Measurements from ENCODE around the gene TAS1R2. TPM values are rescaled to one million over a fixed set of nuclear protein-coding genes. Genes with fewer than 3 reads are reported as not detected.

Gene TAS1R2
- total and polyA plus RNA-seq, 2 of the 8 experiments (the other 6 are each of a cell fraction or from before 2014, with no cell fraction given) = not detected

GRCh38 chr1:18900303-18900841 is 40.9 kb upstream of the TAS1R2 start:
- no peak overlapping the region for H2BK15ac ChIP-seq (ENCODE audit: low read length)
- no peak overlapping the region for H2BK12ac ChIP-seq (ENCODE audit: low read depth, low read length)
- H3K56ac ChIP-seq (replicated peaks; ENCODE audit: insufficient read length, low read depth, low read length) = no peak overlapping the region
- H3K4me2 ChIP-seq (ENCODE audit: insufficient read depth in 1 of 2, low read depth in 2 of 2, low read length in 2 of 2) = no peak overlapping the region
- H4K8ac ChIP-seq (ENCODE audit: extremely low read depth, insufficient read depth, low read length) = no peak overlapping the region
- TF ChIP-seq CBX8 (IDR thresholded peaks at IDR 0.05; ENCODE audit: borderline replicate concordance, low read depth, low read length) = no peak
- TF ChIP-seq JUND (IDR thresholded peaks at IDR 0.05; ENCODE audit: low read length) = no peak
- TF ChIP-seq CEBPB (IDR thresholded peaks at IDR 0.05; ENCODE audit: low read depth, low read length) = no peak
- POLR2A ChIA-PET (ENCODE audit: partially characterized antibody) = interaction anchor here (1.4 kb wide), 1 partner anchor 9 kb away, joined by 3 read pairs; no protein-coding TSS in a partner anchor
- H3K9me3 ChIP-seq (ENCODE audit: insufficient read depth in 2 of 2, low read depth in 1 of 2, low read length in 1 of 2) = no peaks in the 10 kb centered on the region
- H4K5ac ChIP-seq (ENCODE audit: insufficient read length, low read depth, low read length) = no peak overlapping the region
- H3K23ac ChIP-seq (ENCODE audit: insufficient read length) = no peak overlapping the region
- H3K23me2 ChIP-seq (ENCODE audit: low read depth, low read length) = peaks cover 6% of the 10 kb centered on the region; the same call in 1 of the 2 replicates
- 81% methylated on average over 10 of the region's 10 CpGs; no CpG with 5 or more reads in 1 of the 2 experiments for WGBS, 2 experiments (ENCODE audit: extremely low coverage in 1 of 2, insufficient coverage in 1 of 2, insufficient read length in 1 of 2, insufficient replicate concordance in 2 of 2, low coverage in 1 of 2, low lambda C conversion rate in 2 of 2, missing lambda C conversion rate in 1 of 2)
- H3K4me3 ChIP-seq (ENCODE audit: extremely low read depth in 1 of 4, insufficient read depth in 2 of 4, low read depth in 3 of 4, low read length in 4 of 4) = no peak overlapping the region
- H4K91ac ChIP-seq (replicated peaks; ENCODE audit: insufficient read length, low read length) = no peak overlapping the region
- no peaks in the 10 kb centered on the region for H3K36me3 ChIP-seq (ENCODE audit: control insufficient read depth in 2 of 4, insufficient read depth in 4 of 4, low read length in 3 of 4)
- no peak overlapping the region for H2AFZ ChIP-seq (ENCODE audit: low read length)
- no peak overlapping the region for H3K27ac ChIP-seq (ENCODE audit: low read depth, low read length)
- H3K27me3 ChIP-seq (replicated peaks in 1 of 4; ENCODE audit: control insufficient read depth in 3 of 4, extremely low read depth in 1 of 4, insufficient read depth in 3 of 4, low read length in 3 of 4) = peaks cover 0 to 3% (median 0%) of the 10 kb centered on the region in 4 experiments; a peak in 4 of 7 replicates
- no peak overlapping the region for H2BK5ac ChIP-seq (ENCODE audit: low read depth, low read length)
- FAIRE-seq (no peak), DNase-seq (ENCODE audit: low read depth in 1 of 2, low spot score in 2 of 2) (no peak)
- H3K18ac ChIP-seq (ENCODE audit: extremely low read depth, low read length) = no peak overlapping the region
- no peaks in the 10 kb centered on the region for H3K79me2 ChIP-seq (ENCODE audit: control insufficient read depth in 1 of 2, insufficient read depth in 2 of 2, low read length in 2 of 2)
- no peak overlapping the region for H3K9ac ChIP-seq (replicated peaks in 1 of 4; ENCODE audit: extremely low read depth in 1 of 4, low read depth in 3 of 4, low read length in 3 of 4)
- peaks cover 5% of the 10 kb centered on the region for H3K79me1 ChIP-seq (ENCODE audit: low read depth, low read length)
- CTCF ChIA-PET (ENCODE audit: partially characterized antibody) = interaction anchor here (1.0 to 5.1 kb wide), 7 partner anchors 8 to 75 kb away, joined by 3 to 31 read pairs (median 4); no protein-coding TSS in a partner anchor
- no peak overlapping the region for H2AK5ac ChIP-seq (ENCODE audit: low read depth, low read length)
- H3K4ac ChIP-seq (replicated peaks; ENCODE audit: insufficient read length, low read depth, low read length) = no peak overlapping the region
- peaks cover 2 to 5% of the 10 kb centered on the region in 2 experiments for H4K20me1 ChIP-seq (replicated peaks in 1 of 2; ENCODE audit: control insufficient read depth in 1 of 2, insufficient read depth in 2 of 2, low read length in 2 of 2)
- peaks cover 0 to 3% (median 1%) of the 10 kb centered on the region in 4 experiments; a peak in 5 of 7 replicates for H3K4me1 ChIP-seq (replicated peaks in 1 of 4; ENCODE audit: control insufficient read depth in 3 of 4, insufficient read depth in 4 of 4, low read length in 3 of 4)
- H2BK120ac ChIP-seq (replicated peaks; ENCODE audit: low read depth, low read length) = no peak overlapping the region
- H3K14ac ChIP-seq (ENCODE audit: insufficient read length) = no peak overlapping the region
- H2BK20ac ChIP-seq (ENCODE audit: low read length) = no peak overlapping the region
